Effector memory CD4-positive, alpha-beta T cell (primary cell): Measurements from ENCODE around the gene ASB15.

Experiments used
- DNase-seq, 3 donors: peaks; one replicate each; pipeline ENCODE4 v3.0.0-alpha.2; 2020
- H3K27ac ChIP-seq: 2 replicates; pipeline ENCODE4 v1.7.0; 2013; ENCODE audit warnings: mild to moderate bottlenecking, low read length, moderate library complexity; ENCODE audit not compliant: insufficient read depth, poor library complexity, severe bottlenecking
- H3K27me3 ChIP-seq: replicated peaks from 2 replicates; pipeline ENCODE4 v1.7.0; 2013; ENCODE audit warnings: mild to moderate bottlenecking, low read length; ENCODE audit not compliant: insufficient read depth, control insufficient read depth, poor library complexity, severe bottlenecking
- H3K36me3 ChIP-seq: 2 replicates; pipeline ENCODE4 v1.7.0; 2013; ENCODE audit warnings: mild to moderate bottlenecking, low read length, moderate library complexity; ENCODE audit not compliant: control insufficient read depth, insufficient read depth
- H3K4me1 ChIP-seq: 2 replicates; pipeline ENCODE4 v1.7.0; 2013; ENCODE audit warnings: low read length, mild to moderate bottlenecking; ENCODE audit not compliant: control insufficient read depth, insufficient read depth, poor library complexity, severe bottlenecking
- H3K4me3 ChIP-seq: 2 replicates; pipeline ENCODE4 v1.7.0; 2013; ENCODE audit warnings: low read length, low read depth, mild to moderate bottlenecking; ENCODE audit not compliant: insufficient read depth, poor library complexity, severe bottlenecking
- H3K9me3 ChIP-seq: 2 replicates; pipeline ENCODE4 v1.7.0; 2013; ENCODE audit warnings: mild to moderate bottlenecking, low read length, moderate library complexity; ENCODE audit not compliant: control insufficient read depth

The ASB15 gene

GRCh38 chr7:123569352-123570010, 32.1 kb upstream of the ASB15 start:
- DNase-seq, result no peak
- no peak overlapping the region for H3K27ac ChIP-seq
- H3K27me3 ChIP-seq, result no peaks in the 10 kb centered on the region
- H3K4me1 ChIP-seq, result no peaks in the 10 kb centered on the region
- H3K4me3 ChIP-seq, result no peak overlapping the region
- no peaks in the 10 kb centered on the region for H3K9me3 ChIP-seq
- H3K36me3 ChIP-seq, result no peaks in the 10 kb centered on the region

DNA sequence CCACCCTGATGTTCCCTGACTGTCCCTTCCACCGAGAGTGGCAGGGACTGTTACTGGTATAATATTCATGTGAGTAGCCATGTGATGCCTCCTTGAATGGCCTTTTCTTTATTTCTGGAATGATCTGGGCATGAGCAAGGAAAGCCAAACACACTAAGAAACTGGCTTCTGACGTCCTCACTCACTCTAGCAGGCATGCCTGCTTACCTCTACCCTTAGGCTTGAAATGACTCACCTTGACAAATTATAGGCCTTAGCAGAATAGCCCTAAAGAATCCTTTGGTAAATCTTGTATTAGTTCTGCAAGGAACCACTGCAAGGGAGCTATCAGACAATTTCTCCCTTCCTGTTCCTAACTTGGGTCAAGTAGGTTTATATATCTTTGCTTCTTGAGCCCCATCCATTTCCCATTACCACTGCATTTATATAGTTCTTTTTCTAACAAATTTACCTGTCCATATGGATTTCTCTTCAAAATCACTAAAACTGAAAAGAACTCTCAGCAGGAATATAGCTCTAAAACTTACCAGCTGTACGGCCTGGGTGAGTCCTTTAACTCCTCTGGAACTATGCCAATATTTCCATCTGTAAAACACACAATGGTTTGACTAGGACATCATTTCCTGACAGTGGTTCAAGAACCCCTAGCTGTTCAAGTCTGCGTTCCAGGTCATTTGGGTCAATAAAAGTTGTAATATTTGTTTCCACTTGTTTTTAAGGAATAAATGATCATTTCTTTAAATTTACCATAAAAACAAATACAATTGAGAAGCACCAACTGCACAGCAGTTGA, 31.0 kb upstream of the ASB15 start:
- H3K27me3 ChIP-seq, result no peaks in the 10 kb centered on the region
- H3K4me3 ChIP-seq, result no peak overlapping the region
- H3K4me1 ChIP-seq, result no peaks in the 10 kb centered on the region
- no peaks in the 10 kb centered on the region for H3K36me3 ChIP-seq
- no peak for DNase-seq
- no peak overlapping the region for H3K27ac ChIP-seq
- H3K9me3 ChIP-seq, result no peaks in the 10 kb centered on the region

- no peaks in the 10 kb centered on the region for H3K36me3 ChIP-seq
- H3K9me3 ChIP-seq, result no peaks in the 10 kb centered on the region
- H3K27ac ChIP-seq, result no peak overlapping the region
- H3K27me3 ChIP-seq, result no peaks in the 10 kb centered on the region
- no peak for DNase-seq
- no peaks in the 10 kb centered on the region for H3K4me1 ChIP-seq
- H3K4me3 ChIP-seq, result no peak overlapping the region
Measured at GRCh38 chr7:123571187-123571586, 30.4 kb upstream of the ASB15 start.

DNA sequence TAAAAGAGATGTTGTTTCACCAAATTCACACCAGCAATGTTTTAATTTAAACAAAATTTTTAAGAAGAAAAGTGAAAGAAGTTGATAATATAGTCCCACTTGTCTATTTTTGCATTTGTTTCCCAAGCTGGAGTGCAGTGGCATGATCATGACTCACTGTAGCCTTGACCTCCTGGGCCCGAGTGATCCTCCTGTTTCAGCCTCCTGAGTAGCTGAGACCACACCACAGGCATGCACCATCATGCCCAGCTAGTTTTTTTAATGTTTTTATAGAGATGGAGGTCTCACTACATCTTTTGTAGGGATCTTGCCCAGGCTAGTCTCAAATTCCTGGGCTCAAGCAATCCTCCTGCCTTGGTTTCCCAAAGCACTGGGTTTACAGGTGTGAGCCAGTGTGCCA, 29.9 kb upstream of the ASB15 start:
- no peaks in the 10 kb centered on the region for H3K4me1 ChIP-seq
- H3K4me3 ChIP-seq, result no peak overlapping the region
- no peaks in the 10 kb centered on the region for H3K9me3 ChIP-seq
- no peak overlapping the region for H3K27ac ChIP-seq
- no peaks in the 10 kb centered on the region for H3K36me3 ChIP-seq
- H3K27me3 ChIP-seq, result no peaks in the 10 kb centered on the region
- DNase-seq, result no peak

DNA sequence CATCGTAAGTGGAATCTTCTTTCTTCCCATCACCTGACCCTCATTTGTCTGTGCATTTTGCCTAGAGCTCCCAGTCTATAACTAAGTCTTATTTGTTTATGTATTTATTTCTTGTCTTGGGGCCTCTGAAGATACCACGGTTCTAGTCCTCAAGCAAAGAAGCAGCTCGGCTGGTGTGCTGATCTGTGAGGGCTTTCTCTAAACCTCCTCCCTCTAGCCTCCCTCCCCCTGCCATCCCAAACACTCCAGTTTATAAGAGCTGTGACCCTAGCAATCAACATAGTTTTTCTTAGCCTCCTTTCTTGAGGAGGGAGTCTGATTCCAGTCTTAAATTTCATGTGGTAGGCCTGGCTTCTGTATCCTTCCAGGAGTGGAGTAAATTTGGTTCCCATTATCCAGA, 28.3 kb upstream of the ASB15 start:
- H3K4me3 ChIP-seq, result no peak overlapping the region
- no peaks in the 10 kb centered on the region for H3K4me1 ChIP-seq
- no peaks in the 10 kb centered on the region for H3K27me3 ChIP-seq
- no peaks in the 10 kb centered on the region for H3K36me3 ChIP-seq
- DNase-seq, result no peak
- no peak overlapping the region for H3K27ac ChIP-seq
- H3K9me3 ChIP-seq, result no peaks in the 10 kb centered on the region

DNA sequence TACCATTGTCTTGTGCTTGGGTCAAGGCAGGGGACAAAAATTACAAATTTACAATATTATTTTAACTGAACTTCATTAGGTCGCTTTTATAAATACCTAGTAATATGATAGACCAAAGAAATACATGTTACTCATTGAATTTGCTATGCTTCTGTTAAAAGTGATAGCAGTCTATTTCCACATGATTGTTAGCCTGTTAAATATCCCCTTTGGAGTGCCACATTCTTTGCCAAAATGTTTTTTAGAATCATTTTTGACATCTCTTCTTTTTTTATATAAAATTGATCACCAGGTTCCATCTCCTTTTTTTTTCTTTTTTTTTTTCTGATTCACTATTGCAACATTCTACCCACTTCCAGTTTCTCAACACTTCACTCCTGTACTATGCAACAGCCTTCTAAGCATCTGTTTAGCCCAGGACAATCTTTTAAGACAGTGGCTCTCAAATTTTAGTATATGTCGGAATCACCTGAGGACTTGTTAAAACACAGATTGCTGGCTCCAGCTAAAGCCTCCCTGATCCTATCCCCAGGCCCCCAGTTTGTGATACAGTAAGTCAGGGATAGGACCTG, 27.6 kb upstream of the ASB15 start:
- H3K9me3 ChIP-seq, result no peaks in the 10 kb centered on the region
- no peak overlapping the region for H3K4me3 ChIP-seq
- H3K27me3 ChIP-seq, result peaks cover 4% of the 10 kb centered on the region
- no peaks in the 10 kb centered on the region for H3K36me3 ChIP-seq
- H3K27ac ChIP-seq, result no peak overlapping the region
- DNase-seq, result no peak
- H3K4me1 ChIP-seq, result no peaks in the 10 kb centered on the region

- Histone ChIP-seq H3K36me3 (no peaks in the 10 kb centered on the region), H3K4me1 (no peaks in the 10 kb centered on the region), H3K9me3 (no peaks in the 10 kb centered on the region), H3K4me3 (no peak overlapping the region), H3K27me3 (peaks cover 7% of the 10 kb centered on the region), H3K27ac (no peak overlapping the region)
- no peak for DNase-seq
Measured at GRCh38 chr7:123579416-123579815, 22.2 kb upstream of the ASB15 start.

DNA sequence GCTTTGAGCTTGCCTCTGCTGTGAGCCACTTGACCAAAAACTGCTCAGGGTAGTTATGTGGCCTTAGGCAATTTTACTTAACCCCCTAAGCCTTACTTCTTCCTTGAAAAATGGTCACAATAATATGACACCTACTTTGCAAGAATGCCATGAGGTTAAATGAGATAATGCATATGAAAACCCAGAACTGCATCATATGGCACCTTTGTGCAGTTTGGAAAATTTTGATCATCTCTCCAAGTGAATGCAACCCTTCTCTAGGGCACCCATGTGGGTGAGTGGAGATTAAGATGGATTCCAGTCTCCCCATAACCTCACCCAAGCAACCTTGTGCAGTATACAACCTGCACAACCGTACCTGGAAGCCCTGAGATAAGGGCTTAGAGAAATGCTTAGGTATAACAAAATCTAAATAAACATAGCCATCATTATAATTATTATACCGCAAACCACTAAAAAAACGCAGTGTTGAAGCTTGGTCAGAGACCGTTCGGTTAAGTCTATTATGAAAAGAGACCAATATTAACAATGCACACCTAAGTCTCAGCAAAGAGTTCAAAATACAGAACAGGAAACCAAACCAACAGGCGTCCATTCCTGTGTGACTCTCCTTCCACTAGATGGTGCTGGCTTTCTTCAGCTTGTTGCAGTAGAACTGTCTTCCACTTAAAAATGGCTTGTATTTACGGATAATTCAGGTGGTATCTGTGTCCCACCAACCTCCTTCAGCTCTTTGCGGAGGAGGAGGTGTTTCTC, 21.0 kb upstream of the ASB15 start:
- Histone ChIP-seq H3K27ac (no peak overlapping the region), H3K27me3 (peaks cover 7% of the 10 kb centered on the region), H3K36me3 (no peaks in the 10 kb centered on the region), H3K4me1 (no peaks in the 10 kb centered on the region), H3K4me3 (no peak overlapping the region), H3K9me3 (no peaks in the 10 kb centered on the region)
- no peak for DNase-seq

DNA sequence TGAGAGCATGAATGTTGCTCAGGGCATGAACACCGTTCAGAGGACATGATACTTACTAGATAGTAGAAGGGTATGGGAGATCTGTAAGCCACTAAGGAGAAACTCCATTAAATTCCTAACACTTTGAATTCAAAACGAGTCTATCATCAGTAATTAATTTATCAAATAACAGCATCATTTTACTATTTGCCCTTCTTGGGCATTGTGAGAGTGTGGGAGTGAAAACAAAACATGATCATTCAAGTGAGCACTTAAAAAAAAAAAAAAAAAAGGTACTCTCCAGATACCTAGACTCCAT, 20.5 kb upstream of the ASB15 start:
- no peaks in the 10 kb centered on the region for H3K4me1 ChIP-seq
- H3K27ac ChIP-seq, result no peak overlapping the region
- no peaks in the 10 kb centered on the region for H3K36me3 ChIP-seq
- H3K4me3 ChIP-seq, result no peak overlapping the region
- peaks cover 7% of the 10 kb centered on the region for H3K27me3 ChIP-seq
- no peaks in the 10 kb centered on the region for H3K9me3 ChIP-seq
- DNase-seq, result no peak

GRCh38 chr7:123583821-123584220, 17.8 kb upstream of the ASB15 start:
- H3K36me3 ChIP-seq, result no peaks in the 10 kb centered on the region
- no peak overlapping the region for H3K4me3 ChIP-seq
- H3K27me3 ChIP-seq, result peaks cover 4% of the 10 kb centered on the region
- no peak overlapping the region for H3K27ac ChIP-seq
- H3K9me3 ChIP-seq, result no peaks in the 10 kb centered on the region
- no peak for DNase-seq
- no peaks in the 10 kb centered on the region for H3K4me1 ChIP-seq
